ENCODE measurements around the gene SKP1. TPM values are rescaled to one million over a fixed set of nuclear protein-coding genes. Genes with fewer than 3 reads are reported as not detected.
A peak's percentile ranks its signal among the peaks of the same experiment; 100 is the strongest.

The SKP1 gene
- total and polyA plus RNA-seq, 10 of the 15 experiments (the other 5 are each of a cell fraction or from before 2014, with no cell fraction given), result 100 to 1,686 (median 519) TPM

GRCh38 chr5:134176511-134177368, at the start of gene SKP1 (continued):
- TF ChIP-seq SUPT20H (IDR thresholded peaks at IDR 0.05; ENCODE audit: borderline replicate concordance, control insufficient read depth, low read depth, low read length) (no peak), ATF7 (IDR thresholded peaks at IDR 0.05; ENCODE audit: low read depth) (no peak), CUX1 (IDR thresholded peaks at IDR 0.05; ENCODE audit: insufficient replicate concordance, low read depth, low read length) (no peak), ZNF622 (IDR thresholded peaks at IDR 0.05) (no peak), REST (IDR thresholded peaks at IDR 0.05; ENCODE audit: low read depth, low read length) (peak; percentile 28; the same call in 1 of the 2 replicates), NR2F1 (conservative IDR thresholded peaks at IDR 0.05) (peak; percentile 61; the same call in 1 of the 2 replicates), SKIL (IDR thresholded peaks at IDR 0.05; ENCODE audit: low read depth, poor library complexity, severe bottlenecking) (no peak), GATAD2B (conservative IDR thresholded peaks at IDR 0.05; ENCODE audit: low read depth) (peak; percentile 90; the same call in 1 of the 2 replicates), EP300 (IDR thresholded peaks at IDR 0.05; ENCODE audit: borderline replicate concordance in 1 of 2, control insufficient read depth in 1 of 2, low read depth in 2 of 2, low read length in 2 of 2) (no peak), MTA2 (IDR thresholded peaks at IDR 0.05; ENCODE audit: low read depth) (0 out of 2 replicates have a peak, but pooled peaks have one; percentile 10), GABPA (IDR thresholded peaks at IDR 0.05; ENCODE audit: low read depth) (no peak), CBX5 (IDR thresholded peaks at IDR 0.05; ENCODE audit: low read depth) (no peak), FOS (IDR thresholded peaks at IDR 0.05; ENCODE audit: borderline replicate concordance, extremely low read depth, insufficient read length) (no peak), MYB (IDR thresholded peaks at IDR 0.05; ENCODE audit: borderline replicate concordance, low read depth, low read length) (peak; percentile 80; the same call in 1 of the 2 replicates), ESRRA (IDR thresholded peaks at IDR 0.05; ENCODE audit: low read length) (no peak), EGR1 (IDR thresholded peaks at IDR 0.05; ENCODE audit: borderline replicate concordance in 1 of 2, low read depth in 2 of 2, low read length in 2 of 2) (no peak), SPI1 (IDR thresholded peaks at IDR 0.05; ENCODE audit: borderline replicate concordance, insufficient read depth, low read depth, low read length) (no peak)

Measured in GM12878 (cell line).